D721Med (cell line): Measurements from ENCODE around the gene SLMAP.

Experiments used
- DNase-seq: peaks from one replicate; pipeline ENCODE4 v3.0.0; 2011; ENCODE audit warnings: low spot score; ENCODE audit not compliant: insufficient read length
- FAIRE-seq: peaks from 2 replicates; lab custom pipeline; 2011; peaks lifted over from hg19 to GRCh38; lab: Jason Lieb, UNC
- CTCF ChIP-seq: IDR thresholded peaks from 2 replicates; pipeline ENCODE4 v1.5.1; 2012; ENCODE audit warnings: mild to moderate bottlenecking, control low read depth; ENCODE audit not compliant: insufficient read depth; ENCODE audit errors: missing control alignments

Gene SLMAP

GRCh38 chr3:57833763-57834162, 77.7 kb downstream of the SLMAP start:
- no peak for DNase-seq
- no peak for TF ChIP-seq CTCF
- no peak for FAIRE-seq

- TF ChIP-seq CTCF: no peak
- no peak for FAIRE-seq
Observed at GRCh38 chr3:57837686-57838085, 81.6 kb downstream of the SLMAP start.

GRCh38 chr3:57838627-57839026, 82.5 kb downstream of the SLMAP start:
- no peak for FAIRE-seq
- TF ChIP-seq CTCF: no peak
- DNase-seq: no peak

More at GRCh38 chr3:57837686-57838085, 81.6 kb downstream of the SLMAP start:
- no peak for DNase-seq

- TF ChIP-seq CTCF: no peak
- DNase-seq (no peak), FAIRE-seq (no peak)
Observed at GRCh38 chr3:57840473-57840872, 84.4 kb downstream of the SLMAP start.

- TF ChIP-seq CTCF: no peak
- no peak for FAIRE-seq
- DNase-seq: no peak
Observed at GRCh38 chr3:57841818-57842217, 85.7 kb downstream of the SLMAP start.

GRCh38 chr3:57848177-57848738, 92.1 kb downstream of the SLMAP start:
- no peak for TF ChIP-seq CTCF
- FAIRE-seq (no peak), DNase-seq (no peak)

GRCh38 chr3:57851304-57851703, 95.2 kb downstream of the SLMAP start:
- DNase-seq: no peak
- FAIRE-seq: no peak
- TF ChIP-seq CTCF: no peak
